Breast epithelium (tissue), 4 donors: ENCODE measurements around the gene KIAA0040. TPM values are rescaled to one million over a fixed set of nuclear protein-coding genes. Genes with fewer than 3 reads are reported as not detected.

Experiments
- DNase-seq, 2 donors: peaks; one replicate each; pipeline ENCODE4 v3.0.0-alpha.2; 2019; ENCODE audit warnings: low spot score in 2 of 2
- H3K27ac ChIP-seq, 2 donors: fragments of 200-600 bp; sonication (generic) in 1 of 2; one replicate each; pipeline ENCODE4 v1.5.1; 2016 to 2019; ENCODE audit warnings: mild to moderate bottlenecking in 1 of 2
- H3K27me3 ChIP-seq, 2 donors: fragments of 200-600 bp; sonication (generic) in 1 of 2; one replicate each; pipeline versions ENCODE4 v1.5.1 to v1.6.0; 2017 to 2019; ENCODE audit warnings: control low read depth in 1 of 2, mild to moderate bottlenecking in 1 of 2
- H3K36me3 ChIP-seq: fragments of 200-600 bp; one replicate; pipeline ENCODE4 v1.5.1; 2019
- H3K4me1 ChIP-seq, 2 donors: fragments of 200-600 bp; sonication (generic); one replicate each; pipeline ENCODE4 v1.5.1; 2016 to 2019; ENCODE audit warnings: control low read depth in 1 of 2
- H3K4me3 ChIP-seq, 3 donors: fragments of 200-600 bp; sonication (generic); 1 replicate in 2 of 3; 2 replicates in 1 of 3; pipeline ENCODE4 v1.5.1; 2016 to 2019; ENCODE audit warnings: mild to moderate bottlenecking in 3 of 3, moderate library complexity in 2 of 3
- H3K9me3 ChIP-seq, 2 donors: fragments of 200-600 bp; sonication (generic) in 1 of 2; one replicate each; pipeline ENCODE4 v1.5.1; 2016 to 2019; ENCODE audit warnings: control low read depth in 1 of 2
- POLR2A ChIP-seq: fragments of 450-650 bp; IDR thresholded peaks from one replicate; pipeline ENCODE4 v1.6.1; 2016; ENCODE audit warnings: antibody characterized with exemption, mild to moderate bottlenecking, moderate library complexity
- POLR2AphosphoS5 ChIP-seq, 3 donors: sonication (generic); formaldehyde crosslinking; IDR thresholded peaks; one replicate each; pipeline ENCODE4 v1.6.1; 2017; ENCODE audit warnings: antibody characterized with exemption in 3 of 3
- intact Hi-C: fragments of 100-400 bp; cut with DNase I; formaldehyde crosslinking; loops from one replicate; pipeline ENCODE4 v1.15.1; 2023; ENCODE audit warnings: low total_unique reads
- total RNA-seq, 3 donors: library from RNA; depleted of rRNA; stranded (reverse); fragments of >200 nt; gene quantifications; one replicate each; pipeline ENCODE4 v1.1.0, GENCODE V29; 2016
- TF ChIP-seq, protein P1 (sequence below), 3 donors: fragments of 450-650 bp; IDR thresholded peaks; one replicate each; pipeline ENCODE4 v1.5.1; 2016 to 2017; ENCODE audit warnings: antibody characterized with exemption in 3 of 3, mild to moderate bottlenecking in 3 of 3, moderate library complexity in 3 of 3

Gene KIAA0040
- total RNA-seq, 3 donors from 2014 or later, result 43.6 to 160 (median 56.9) TPM

DNA sequence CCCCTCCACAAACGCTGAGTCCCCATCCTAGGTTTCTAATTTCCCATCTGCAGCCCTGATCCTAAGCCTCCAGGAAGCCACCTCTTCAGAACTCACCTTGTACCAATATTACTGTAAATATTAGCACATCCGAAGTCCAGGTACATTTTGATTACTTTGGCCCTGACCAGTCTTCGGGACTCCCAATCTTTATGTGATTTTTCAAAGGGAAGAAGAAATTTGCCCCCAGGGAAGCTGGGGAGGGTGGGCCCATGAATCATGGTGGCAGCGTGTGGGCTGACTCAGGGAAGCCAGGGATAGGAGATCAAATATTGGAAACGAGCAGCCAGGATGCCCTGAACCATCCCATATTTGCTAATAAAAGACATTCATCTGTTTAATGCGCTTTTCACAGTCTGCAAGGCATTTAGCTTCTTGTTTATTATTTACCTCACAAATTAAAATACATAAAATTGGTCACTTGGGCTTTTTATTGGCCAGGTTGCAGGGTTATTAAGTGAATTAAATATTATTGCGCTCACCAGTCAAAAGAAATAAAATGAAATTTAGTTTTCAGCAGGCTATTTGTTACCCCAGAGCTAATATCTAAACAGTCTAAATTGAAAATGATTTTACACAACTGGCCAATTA lies 46.6 kb downstream of the KIAA0040 start:
- Histone ChIP-seq H3K9me3 (no peaks in the 10 kb centered on the region), H3K4me1 (no peaks in the 10 kb centered on the region), H3K27me3 (no peaks in the 10 kb centered on the region), H3K36me3 (no peaks in the 10 kb centered on the region), H3K4me3 (peak overlapping the region in 1 of 3 donors; percentile 12), H3K27ac (no peak overlapping the region)
- intact Hi-C loops, result loop anchor here (5.0 kb wide), 1 partner anchor 1406 kb away; no protein-coding TSS in a partner anchor
- no peak for TF ChIP-seq POLR2AphosphoS5 (IDR thresholded peaks at IDR 0.05)
- TF ChIP-seq POLR2A, result no peak
- TF ChIP-seq, protein P1, sequence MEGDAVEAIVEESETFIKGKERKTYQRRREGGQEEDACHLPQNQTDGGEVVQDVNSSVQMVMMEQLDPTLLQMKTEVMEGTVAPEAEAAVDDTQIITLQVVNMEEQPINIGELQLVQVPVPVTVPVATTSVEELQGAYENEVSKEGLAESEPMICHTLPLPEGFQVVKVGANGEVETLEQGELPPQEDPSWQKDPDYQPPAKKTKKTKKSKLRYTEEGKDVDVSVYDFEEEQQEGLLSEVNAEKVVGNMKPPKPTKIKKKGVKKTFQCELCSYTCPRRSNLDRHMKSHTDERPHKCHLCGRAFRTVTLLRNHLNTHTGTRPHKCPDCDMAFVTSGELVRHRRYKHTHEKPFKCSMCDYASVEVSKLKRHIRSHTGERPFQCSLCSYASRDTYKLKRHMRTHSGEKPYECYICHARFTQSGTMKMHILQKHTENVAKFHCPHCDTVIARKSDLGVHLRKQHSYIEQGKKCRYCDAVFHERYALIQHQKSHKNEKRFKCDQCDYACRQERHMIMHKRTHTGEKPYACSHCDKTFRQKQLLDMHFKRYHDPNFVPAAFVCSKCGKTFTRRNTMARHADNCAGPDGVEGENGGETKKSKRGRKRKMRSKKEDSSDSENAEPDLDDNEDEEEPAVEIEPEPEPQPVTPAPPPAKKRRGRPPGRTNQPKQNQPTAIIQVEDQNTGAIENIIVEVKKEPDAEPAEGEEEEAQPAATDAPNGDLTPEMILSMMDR (IDR thresholded peaks at IDR 0.05), result no peak
- no peak for DNase-seq

DNA sequence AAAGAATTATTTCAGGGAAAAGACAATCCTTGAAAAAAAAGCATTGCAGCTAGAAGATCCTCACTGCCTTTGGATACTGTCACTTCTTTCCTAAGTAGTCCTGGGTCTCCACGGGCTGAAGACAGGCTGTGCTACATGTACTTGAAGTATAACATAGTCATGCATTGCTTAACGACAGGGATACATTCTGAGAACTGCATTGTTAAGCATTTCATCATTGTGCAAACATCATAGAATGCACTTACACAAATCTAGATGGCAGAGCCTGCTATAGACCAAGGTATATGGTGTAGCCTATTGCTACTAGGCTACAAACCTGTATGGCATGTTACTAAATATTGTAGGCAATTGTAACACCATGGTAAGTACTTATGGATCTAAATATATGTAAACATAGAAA lies 54.0 kb downstream of the KIAA0040 start:
- no peaks in the 10 kb centered on the region for H3K27me3 ChIP-seq
- intact Hi-C loops, result no loop called here
- no peak for DNase-seq
- H3K27ac ChIP-seq, result no peak overlapping the region
- TF ChIP-seq POLR2A, result no peak
- TF ChIP-seq, protein P1 (IDR thresholded peaks at IDR 0.05), result no peak
- no peak for TF ChIP-seq POLR2AphosphoS5 (IDR thresholded peaks at IDR 0.05)
- H3K4me3 ChIP-seq, result no peak overlapping the region
- H3K4me1 ChIP-seq, result no peaks in the 10 kb centered on the region
- H3K9me3 ChIP-seq, result no peaks in the 10 kb centered on the region
- H3K36me3 ChIP-seq, result no peaks in the 10 kb centered on the region

DNA sequence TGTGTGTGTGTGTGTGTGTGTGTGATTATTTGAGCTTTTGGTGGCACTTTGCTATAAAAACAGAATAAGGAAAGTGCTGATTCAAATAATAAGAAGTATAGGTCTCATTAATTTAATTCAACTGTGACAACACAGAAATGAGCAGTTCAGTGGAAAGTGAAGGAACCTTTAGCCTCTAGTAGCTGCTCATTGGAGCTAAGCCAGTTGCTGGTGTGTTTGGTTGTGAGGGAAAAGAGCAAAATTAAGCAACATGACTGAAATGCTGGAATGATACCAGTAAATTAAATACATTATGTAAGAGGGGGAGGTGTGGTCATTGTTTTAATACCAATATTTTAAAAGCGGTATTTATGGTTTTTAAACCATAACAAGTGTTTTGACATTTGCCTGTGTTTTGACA lies 55.2 kb downstream of the KIAA0040 start:
- intact Hi-C loops, result no loop called here
- no peak overlapping the region for H3K4me3 ChIP-seq

DNA sequence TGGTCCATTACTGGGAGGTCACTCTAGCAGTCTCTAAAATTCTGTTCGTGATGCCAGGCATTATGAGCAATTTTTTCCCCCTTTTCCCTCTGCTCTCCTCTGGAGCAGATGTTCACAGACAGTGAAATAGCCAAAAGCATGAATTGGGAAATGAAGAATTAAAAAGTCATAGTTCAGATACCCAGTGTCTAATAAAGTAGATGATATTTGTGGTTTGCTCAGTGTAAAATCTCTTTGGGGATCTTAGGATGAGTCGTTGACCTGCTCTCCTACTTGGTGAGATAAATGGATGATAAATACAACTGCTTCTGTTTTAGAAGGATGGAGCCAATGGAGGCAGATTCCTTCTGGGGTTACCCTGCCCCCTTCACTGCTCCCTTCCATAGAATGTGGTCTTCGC lies 56.3 kb downstream of the KIAA0040 start:
- Histone ChIP-seq H3K4me1 (no peaks in the 10 kb centered on the region), H3K4me3 (no peak overlapping the region), H3K9me3 (no peaks in the 10 kb centered on the region), H3K27me3 (no peaks in the 10 kb centered on the region), H3K36me3 (no peaks in the 10 kb centered on the region), H3K27ac (no peak overlapping the region)
- no peak for DNase-seq
- intact Hi-C loops, result no loop called here
- TF ChIP-seq POLR2AphosphoS5 (IDR thresholded peaks at IDR 0.05), result no peak
- TF ChIP-seq, protein P1 (IDR thresholded peaks at IDR 0.05), result no peak
- no peak for TF ChIP-seq POLR2A

More for the DNA sequence above, 55.2 kb downstream of the KIAA0040 start:
- Histone ChIP-seq H3K27ac (no peak overlapping the region), H3K27me3 (no peaks in the 10 kb centered on the region), H3K9me3 (no peaks in the 10 kb centered on the region), H3K4me1 (no peaks in the 10 kb centered on the region), H3K36me3 (no peaks in the 10 kb centered on the region)
- TF ChIP-seq, protein P1 (IDR thresholded peaks at IDR 0.05), result no peak
- TF ChIP-seq POLR2A (no peak), POLR2AphosphoS5 (IDR thresholded peaks at IDR 0.05) (no peak)
- no peak for DNase-seq

DNA sequence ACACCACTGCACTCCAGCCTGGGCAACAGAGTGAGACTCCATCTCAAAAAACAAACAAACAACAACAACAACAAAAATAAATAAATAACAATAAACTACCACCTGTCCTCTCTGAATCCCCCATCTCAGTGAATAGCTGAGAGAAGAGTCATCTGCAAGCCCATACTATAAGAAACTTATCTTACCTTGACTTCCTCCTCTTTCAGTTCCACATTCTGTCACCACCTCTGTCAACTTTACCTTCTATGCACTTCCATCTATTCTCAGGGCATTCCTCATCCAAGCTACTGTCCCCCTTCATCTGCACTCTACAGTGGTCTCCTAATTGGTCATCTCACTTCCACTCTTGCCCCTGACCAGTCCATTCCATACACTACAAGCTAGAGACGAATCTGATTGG lies 58.1 kb downstream of the KIAA0040 start:
- Histone ChIP-seq H3K9me3 (no peaks in the 10 kb centered on the region), H3K4me1 (peaks cover under 1 to 4% of the 10 kb centered on the region in 2 donors), H3K4me3 (no peak overlapping the region), H3K36me3 (no peaks in the 10 kb centered on the region), H3K27ac (no peak overlapping the region), H3K27me3 (no peaks in the 10 kb centered on the region)
- no peak for TF ChIP-seq POLR2AphosphoS5 (IDR thresholded peaks at IDR 0.05)
- TF ChIP-seq POLR2A, result no peak
- DNase-seq, result no peak
- intact Hi-C loops, result no loop called here
